Measurements from ENCODE around the gene PRR5.

DNA sequence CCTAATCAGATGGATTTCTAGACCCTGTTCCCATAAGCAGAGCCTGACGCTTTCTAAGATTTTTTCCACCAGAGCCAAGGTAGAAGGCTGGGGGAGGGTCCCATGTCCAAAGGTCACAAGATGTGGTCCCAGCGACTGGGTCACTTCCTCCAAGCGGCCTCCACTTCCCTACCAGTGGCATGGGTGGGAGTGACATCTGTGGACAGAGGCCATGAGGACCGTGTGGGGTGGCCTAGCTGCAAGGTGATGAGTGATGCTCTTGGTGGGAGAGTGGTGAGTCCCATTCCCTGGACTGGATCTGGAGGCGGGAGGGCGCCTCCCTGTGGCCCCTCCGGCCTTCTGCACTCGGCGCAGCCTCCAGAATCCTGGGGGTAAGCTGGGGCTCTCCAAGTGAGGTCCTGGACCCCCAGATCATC lies 32.4 kb upstream of the PRR5 start:
- no peak for TF ChIP-seq ZNF274 (IDR thresholded peaks at IDR 0.05; ENCODE audit: low read depth, low read length)
- no peak for TF ChIP-seq YY1 (IDR thresholded peaks at IDR 0.05; ENCODE audit: insufficient read depth, insufficient read length)
